SK-N-SH (cell line): ENCODE measurements around the gene F2. TPM values are rescaled to one million over a fixed set of nuclear protein-coding genes. Genes with fewer than 3 reads are reported as not detected.

ENCODE experiments used
- CTCF ChIA-PET: fragments of 300-600, 350-600 bp; formaldehyde crosslinking; extraction: SDS; loops from one replicate; lab custom pipeline; 2021; lab: Yijun Ruan, JAX
- POLR2A ChIA-PET: fragments of 350-600 bp; sonication (Branson Sonifier 250); formaldehyde crosslinking; extraction: SDS; loops from one replicate; lab custom pipeline; 2020; ENCODE audit warnings: antibody characterized with exemption, inconsistent platforms; lab: Yijun Ruan, JAX
- DNase-seq: peaks from one replicate; pipeline ENCODE4 v3.0.0; 2012
- H2AFZ ChIP-seq: fragments of 200-600 bp; sonication (generic); 2 replicates; pipeline ENCODE4 v1.8.1; 2016; ENCODE audit warnings: antibody characterized with exemption, mild to moderate bottlenecking, low read depth
- H3F3A ChIP-seq: fragments of 200-600 bp; sonication (generic); replicated peaks from 2 replicates; pipeline ENCODE3; 2016; ENCODE audit warnings: antibody characterized with exemption, mild to moderate bottlenecking; ENCODE audit not compliant: insufficient read depth
- H3K27ac ChIP-seq, 2 experiments: fragments of 200-500 bp in 1 of 2; fragments of 200-600 bp in 1 of 2; sonication (Bioruptor generic) in 1 of 2; sonication (generic), shearing (Covaris generic) in 1 of 2; 2 replicates each; pipeline versions ENCODE4 v1.5.1 to v1.6.1; 2014 to 2016; ENCODE audit warnings: low read depth in 2 of 2, inconsistent platforms in 1 of 2, low read length in 1 of 2, mild to moderate bottlenecking in 1 of 2, mixed read lengths in 1 of 2
- H3K27me3 ChIP-seq: fragments of 200-600 bp; sonication (generic), shearing (Covaris generic); 2 replicates; pipeline ENCODE4 v1.6.1; 2016; ENCODE audit warnings: mixed run types; ENCODE audit not compliant: insufficient read depth
- H3K36me3 ChIP-seq, 2 experiments: fragments of 200-500 bp in 1 of 2; fragments of 200-600 bp in 1 of 2; sonication (Bioruptor generic) in 1 of 2; sonication (generic) in 1 of 2; replicated peaks in 1 of 2; 2 replicates each; pipeline versions ENCODE3 to v1.5.1; 2014 to 2016; ENCODE audit warnings: low read length in 1 of 2, mild to moderate bottlenecking in 1 of 2; ENCODE audit not compliant: insufficient read depth in 2 of 2, control insufficient read depth in 1 of 2
- H3K4me1 ChIP-seq, 2 experiments: fragments of 200-500 bp in 1 of 2; fragments of 200-600 bp in 1 of 2; sonication (Bioruptor generic) in 1 of 2; sonication (generic), shearing (Covaris generic) in 1 of 2; 2 replicates each; pipeline versions ENCODE4 v1.5.1 to v1.6.1; 2014 to 2016; ENCODE audit warnings: low read depth in 1 of 2, low read length in 1 of 2, mixed run types in 1 of 2; ENCODE audit not compliant: insufficient read depth in 2 of 2, control insufficient read depth in 1 of 2
- H3K4me2 ChIP-seq: fragments of 200-600 bp; sonication (generic), shearing (Covaris generic); 2 replicates; pipeline ENCODE4 v1.6.1; 2017; ENCODE audit warnings: mixed run types
- H3K4me3 ChIP-seq, 2 experiments: fragments of 200-500 bp in 1 of 2; fragments of 200-600 bp in 1 of 2; sonication (Bioruptor generic) in 1 of 2; sonication (generic), shearing (Covaris generic) in 1 of 2; 2 replicates each; pipeline versions ENCODE4 v1.5.1 to v1.8.1; 2014 to 2016; ENCODE audit warnings: low read depth in 2 of 2, inconsistent platforms in 1 of 2, low read length in 1 of 2, mild to moderate bottlenecking in 1 of 2, mixed read lengths in 1 of 2, moderate library complexity in 1 of 2
- H3K79me2 ChIP-seq: fragments of 200-600 bp; sonication (generic); 2 replicates; pipeline ENCODE4 v1.8.1; 2017; ENCODE audit warnings: mild to moderate bottlenecking; ENCODE audit not compliant: insufficient read depth
- H3K9ac ChIP-seq: fragments of 200-600 bp; sonication (generic); 2 replicates; pipeline ENCODE4 v1.6.1; 2017; ENCODE audit warnings: mixed run types
- H3K9me2 ChIP-seq: fragments of 200-600 bp; sonication (generic); 2 replicates; pipeline ENCODE4 v1.6.1; 2017; ENCODE audit warnings: mixed run types
- H3K9me3 ChIP-seq: fragments of 200-600 bp; sonication (generic); 2 replicates; pipeline ENCODE4 v1.6.1; 2017; ENCODE audit warnings: mixed run types, mild to moderate bottlenecking, moderate library complexity
- H4K20me1 ChIP-seq: fragments of 200-600 bp; sonication (generic); 2 replicates; pipeline ENCODE4 v1.6.1; 2017; ENCODE audit warnings: mild to moderate bottlenecking, mixed run types; ENCODE audit not compliant: insufficient read depth
- CHD2 ChIP-seq: fragments of 150-350 bp; IDR thresholded peaks from 2 replicates; pipeline ENCODE4 v1.6.1; 2018; ENCODE audit warnings: low read length; ENCODE audit not compliant: partially characterized antibody
- EZH2phosphoT487 ChIP-seq: fragments of 200-600 bp; sonication (generic); IDR thresholded peaks from 2 replicates; pipeline ENCODE4 v1.6.1; 2017; ENCODE audit warnings: low read depth, mixed run types, mild to moderate bottlenecking, antibody characterized with exemption, moderate library complexity, borderline replicate concordance
- FOXJ3 ChIP-seq: sonication (generic); formaldehyde crosslinking; IDR thresholded peaks from 2 replicates; pipeline ENCODE4 v1.5.1; 2020; ENCODE audit warnings: mild to moderate bottlenecking, missing genetic modification reagents
- MEF2A ChIP-seq: IDR thresholded peaks from 2 replicates; pipeline ENCODE4 v1.4.0; 2012; ENCODE audit warnings: low read depth, borderline replicate concordance
- POLR2AphosphoS5 ChIP-seq: IDR thresholded peaks from 2 replicates; pipeline ENCODE4 v1.6.1; 2012; ENCODE audit warnings: low read depth, low read length
- RAD21 ChIP-seq: IDR thresholded peaks from 2 replicates; pipeline ENCODE4 v1.6.1; 2012; ENCODE audit warnings: mild to moderate bottlenecking, low read length
- SIN3A ChIP-seq: IDR thresholded peaks from 2 replicates; pipeline ENCODE4 v1.6.1; 2012; ENCODE audit warnings: low read depth, mild to moderate bottlenecking, low read length, moderate library complexity, borderline replicate concordance
- TCF12 ChIP-seq: IDR thresholded peaks from 2 replicates; pipeline ENCODE4 v1.4.0; 2012
- USF1 ChIP-seq: IDR thresholded peaks from 2 replicates; pipeline ENCODE4 v1.4.0; 2012; ENCODE audit warnings: low read depth, borderline replicate concordance
- YY1 ChIP-seq: IDR thresholded peaks from 2 replicates; pipeline ENCODE4 v1.4.0; 2012; ENCODE audit warnings: low read depth, mild to moderate bottlenecking
- WGBS: methylation state at CpG from one replicate; pipeline ENCODE4 v1.1.6; 2017; ENCODE audit warnings: low lambda C conversion rate; 5-methylcytosine and 5-hydroxymethylcytosine counted together
- polyA plus RNA-seq, 3 experiments: library from polyadenylated mRNA; depleted of rRNA; stranded (reverse); fragments of >200 nt; gene quantifications; 2 replicates each; pipeline ENCODE4 v1.2.3, GENCODE V29; 2012
- TF ChIP-seq, protein P1 (sequence below): IDR thresholded peaks from 2 replicates; pipeline ENCODE4 v1.6.1; 2012; ENCODE audit warnings: mild to moderate bottlenecking, low read depth, low read length, moderate library complexity

Gene F2
- polyA plus RNA-seq, 1 of the 3 experiments (the other 2 are of a cell fraction) = 0.07 TPM

DNA sequence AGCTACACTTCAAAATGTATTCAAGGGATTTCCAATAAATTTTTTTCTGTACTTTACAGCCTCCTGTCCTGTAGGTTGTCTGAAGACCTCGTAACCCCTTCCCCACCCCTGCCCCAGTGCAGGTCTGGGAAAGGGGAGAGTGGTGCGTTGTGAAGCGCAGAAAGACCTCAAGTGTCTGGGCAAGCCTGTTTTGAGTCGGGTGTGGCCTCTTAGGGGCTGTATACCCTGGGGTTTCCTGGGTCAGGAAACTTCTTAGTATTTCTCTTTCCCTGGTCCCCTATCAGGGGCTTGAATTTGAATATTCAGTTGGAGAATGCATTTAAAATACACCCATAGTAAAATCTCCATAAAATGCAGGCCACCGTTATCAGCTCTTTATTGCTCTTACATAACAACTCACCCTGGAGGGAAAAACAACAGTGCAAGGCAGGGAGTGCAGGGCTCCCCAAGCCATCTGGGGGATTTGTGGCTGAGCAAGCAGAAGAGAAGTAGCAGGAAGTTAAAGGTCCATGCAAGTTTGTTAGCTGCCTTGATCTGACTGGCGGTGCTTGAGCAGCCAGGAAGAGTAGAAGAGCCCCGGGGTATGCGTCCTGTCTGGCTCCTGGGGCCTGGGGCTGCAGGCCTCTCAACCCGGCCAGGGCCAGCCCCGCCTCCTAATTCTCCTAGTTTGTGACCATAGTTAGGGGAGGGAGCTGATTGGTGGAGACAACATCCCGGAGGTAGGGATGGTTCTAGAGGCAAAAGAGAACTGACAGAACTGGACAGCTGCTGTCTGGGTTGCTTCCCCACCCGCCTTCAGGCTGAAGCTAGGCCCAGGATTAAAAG lies 44.3 kb upstream of the F2 start:
- DNase-seq = peak; percentile 58

More for the DNA sequence above, 44.3 kb upstream of the F2 start:
- 83% methylated on average over 12 of the region's 12 CpGs for WGBS
- Histone ChIP-seq H3K9me3 (no peaks in the 10 kb centered on the region), H3K27ac (peak overlapping the region; percentile 18 to 62; a peak in 2 of 4 replicates), H3K4me3 (no peak overlapping the region), H4K20me1 (no peaks in the 10 kb centered on the region), H3K9ac (no peak overlapping the region), H3F3A (peaks cover 7% of the 10 kb centered on the region), H3K9me2 (no peaks in the 10 kb centered on the region), H3K27me3 (no peaks in the 10 kb centered on the region), H3K36me3 (peaks cover 29 to 59% of the 10 kb centered on the region in 2 experiments), H2AFZ (no peak overlapping the region), H3K4me1 (peaks cover 0 to 15% of the 10 kb centered on the region in 2 experiments; a peak in 1 of 4 replicates), H3K79me2 (no peaks in the 10 kb centered on the region), H3K4me2 (no peak overlapping the region)
- POLR2A ChIA-PET = interaction anchor here (0.8 to 1.5 kb wide), 2 partner anchors 14 to 16 kb away, joined by 3 read pairs; no protein-coding TSS in a partner anchor
- CTCF ChIA-PET = interaction anchor here (0.7 to 1.4 kb wide), 5 partner anchors 9 to 285 kb away, joined by 3 to 5 read pairs (median 4); no protein-coding TSS in a partner anchor
- TF ChIP-seq FOXJ3 (no peak), USF1 (no peak), TCF12 (no peak), MEF2A (no peak), SIN3A (no peak), EZH2phosphoT487 (no peak), CHD2 (no peak), POLR2AphosphoS5 (no peak), RAD21 (no peak), YY1 (no peak)
- TF ChIP-seq, protein P1, sequence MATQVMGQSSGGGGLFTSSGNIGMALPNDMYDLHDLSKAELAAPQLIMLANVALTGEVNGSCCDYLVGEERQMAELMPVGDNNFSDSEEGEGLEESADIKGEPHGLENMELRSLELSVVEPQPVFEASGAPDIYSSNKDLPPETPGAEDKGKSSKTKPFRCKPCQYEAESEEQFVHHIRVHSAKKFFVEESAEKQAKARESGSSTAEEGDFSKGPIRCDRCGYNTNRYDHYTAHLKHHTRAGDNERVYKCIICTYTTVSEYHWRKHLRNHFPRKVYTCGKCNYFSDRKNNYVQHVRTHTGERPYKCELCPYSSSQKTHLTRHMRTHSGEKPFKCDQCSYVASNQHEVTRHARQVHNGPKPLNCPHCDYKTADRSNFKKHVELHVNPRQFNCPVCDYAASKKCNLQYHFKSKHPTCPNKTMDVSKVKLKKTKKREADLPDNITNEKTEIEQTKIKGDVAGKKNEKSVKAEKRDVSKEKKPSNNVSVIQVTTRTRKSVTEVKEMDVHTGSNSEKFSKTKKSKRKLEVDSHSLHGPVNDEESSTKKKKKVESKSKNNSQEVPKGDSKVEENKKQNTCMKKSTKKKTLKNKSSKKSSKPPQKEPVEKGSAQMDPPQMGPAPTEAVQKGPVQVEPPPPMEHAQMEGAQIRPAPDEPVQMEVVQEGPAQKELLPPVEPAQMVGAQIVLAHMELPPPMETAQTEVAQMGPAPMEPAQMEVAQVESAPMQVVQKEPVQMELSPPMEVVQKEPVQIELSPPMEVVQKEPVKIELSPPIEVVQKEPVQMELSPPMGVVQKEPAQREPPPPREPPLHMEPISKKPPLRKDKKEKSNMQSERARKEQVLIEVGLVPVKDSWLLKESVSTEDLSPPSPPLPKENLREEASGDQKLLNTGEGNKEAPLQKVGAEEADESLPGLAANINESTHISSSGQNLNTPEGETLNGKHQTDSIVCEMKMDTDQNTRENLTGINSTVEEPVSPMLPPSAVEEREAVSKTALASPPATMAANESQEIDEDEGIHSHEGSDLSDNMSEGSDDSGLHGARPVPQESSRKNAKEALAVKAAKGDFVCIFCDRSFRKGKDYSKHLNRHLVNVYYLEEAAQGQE = no peak
